Measurements from ENCODE around the gene TM4SF5.

The TM4SF5 gene, protein sequence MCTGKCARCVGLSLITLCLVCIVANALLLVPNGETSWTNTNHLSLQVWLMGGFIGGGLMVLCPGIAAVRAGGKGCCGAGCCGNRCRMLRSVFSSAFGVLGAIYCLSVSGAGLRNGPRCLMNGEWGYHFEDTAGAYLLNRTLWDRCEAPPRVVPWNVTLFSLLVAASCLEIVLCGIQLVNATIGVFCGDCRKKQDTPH

DNA sequence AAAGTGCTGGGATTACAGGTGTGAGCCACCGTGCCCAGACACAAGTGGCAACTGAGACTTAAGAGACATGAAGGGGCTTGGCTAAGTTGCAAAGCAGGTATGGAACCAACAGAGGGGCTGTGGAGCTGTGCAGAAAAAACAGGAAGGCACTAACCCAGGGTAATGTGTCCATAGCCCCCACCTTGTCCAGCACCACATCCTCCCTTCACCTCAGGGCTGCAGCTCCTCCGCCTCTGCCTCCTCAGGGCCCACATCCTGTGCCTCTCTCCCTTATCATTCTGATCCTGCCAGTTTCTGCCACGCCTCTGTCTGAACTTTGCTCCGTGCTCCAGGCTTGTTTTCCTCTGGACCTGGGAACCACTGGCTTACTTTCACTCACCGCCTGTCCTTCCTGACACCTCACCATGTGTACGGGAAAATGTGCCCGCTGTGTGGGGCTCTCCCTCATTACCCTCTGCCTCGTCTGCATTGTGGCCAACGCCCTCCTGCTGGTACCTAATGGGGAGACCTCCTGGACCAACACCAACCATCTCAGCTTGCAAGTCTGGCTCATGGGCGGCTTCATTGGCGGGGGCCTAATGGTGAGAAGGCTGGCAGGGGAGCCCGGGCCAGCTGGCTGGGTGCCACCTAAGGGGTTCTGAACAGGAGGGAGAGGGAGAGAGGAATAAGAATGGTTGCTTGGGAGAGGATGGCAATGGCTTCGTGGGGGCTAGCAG is at the start of gene TM4SF5:
Gene TM4SF5 (plus strand): TSS at position 368 of the 716 bp plus-strand sequence. CDS start 37 bp downstream, at position 405.
- FAIRE-seq: no peak

DNA sequence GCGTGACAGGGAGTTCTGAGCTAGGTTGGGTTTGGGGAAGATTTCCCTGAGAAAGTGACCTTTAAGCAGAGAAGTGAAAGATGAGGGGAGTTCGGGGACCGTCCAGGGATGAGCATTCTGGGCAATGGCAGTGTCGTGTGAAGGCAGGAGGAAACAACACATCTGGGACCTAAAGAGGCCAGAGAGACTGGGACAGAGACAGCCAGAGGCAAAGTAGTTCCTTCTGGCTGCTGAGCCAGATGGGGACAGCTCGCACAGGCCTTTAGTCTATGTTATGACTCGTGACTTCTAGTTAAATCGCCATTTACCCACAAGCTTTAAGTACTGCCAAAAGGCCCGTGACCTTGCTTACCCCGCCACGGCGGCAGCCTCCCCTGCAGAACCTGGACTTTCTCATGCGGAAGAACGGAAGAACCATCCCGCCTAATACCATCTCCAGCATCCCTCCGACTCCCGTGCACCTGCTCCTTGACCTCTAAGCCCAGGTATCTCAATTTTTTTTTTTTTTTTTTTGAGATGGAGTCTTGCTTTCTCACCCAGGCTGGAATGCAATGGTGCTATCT is 48.9 kb upstream of the TM4SF5 start:
- no peak for FAIRE-seq

DNA sequence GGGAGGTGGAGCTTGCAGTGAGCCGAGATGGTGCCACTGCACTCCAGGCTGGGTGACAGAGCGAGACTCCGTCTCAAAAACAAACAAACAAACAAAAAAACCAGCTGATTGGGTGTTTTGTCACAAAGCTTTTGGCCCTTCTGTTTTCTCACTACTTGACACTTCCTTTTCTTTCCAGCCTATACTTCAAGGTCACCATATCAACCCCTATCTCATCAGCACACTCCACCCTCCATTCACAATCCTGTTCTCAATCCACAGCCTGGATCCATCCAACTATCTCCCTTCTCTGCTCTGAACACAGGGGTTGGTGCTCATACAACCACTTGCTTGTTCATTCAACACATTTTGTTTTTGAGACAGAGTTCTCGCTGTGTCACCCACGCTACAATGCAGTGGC is 47.0 kb upstream of the TM4SF5 start:
- no peak for FAIRE-seq

DNA sequence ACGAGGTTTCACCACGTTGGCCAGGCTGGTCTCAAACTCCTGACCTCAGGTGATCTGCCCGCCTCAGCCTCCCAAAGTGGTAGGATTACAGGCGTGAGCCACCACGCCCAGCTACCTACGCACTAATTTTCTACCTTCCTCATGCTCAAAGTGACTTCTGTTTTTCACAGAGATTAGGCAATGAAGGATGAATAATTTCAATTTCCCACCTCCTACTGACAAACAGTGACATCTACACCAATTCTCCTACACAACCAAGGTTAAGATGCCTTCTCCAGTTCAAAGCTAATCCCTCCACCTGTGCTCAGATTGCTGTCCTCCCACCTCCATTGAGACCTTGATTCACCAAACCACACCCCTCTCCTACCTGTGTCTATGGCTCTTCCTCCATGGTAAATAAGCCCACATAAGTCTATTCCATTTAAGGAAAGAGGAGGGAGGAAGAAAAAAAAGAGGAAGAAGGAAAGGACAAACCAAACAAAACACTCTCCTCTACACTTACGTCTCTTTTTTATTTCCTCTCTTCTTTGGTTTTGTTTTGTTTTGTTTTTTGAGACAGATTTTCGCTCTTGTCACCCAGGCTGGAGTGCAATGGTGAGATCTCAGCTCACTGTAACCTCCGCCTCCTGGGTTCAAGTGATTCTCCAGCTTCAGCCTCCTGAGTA is 45.9 kb upstream of the TM4SF5 start:
- no peak for FAIRE-seq

DNA sequence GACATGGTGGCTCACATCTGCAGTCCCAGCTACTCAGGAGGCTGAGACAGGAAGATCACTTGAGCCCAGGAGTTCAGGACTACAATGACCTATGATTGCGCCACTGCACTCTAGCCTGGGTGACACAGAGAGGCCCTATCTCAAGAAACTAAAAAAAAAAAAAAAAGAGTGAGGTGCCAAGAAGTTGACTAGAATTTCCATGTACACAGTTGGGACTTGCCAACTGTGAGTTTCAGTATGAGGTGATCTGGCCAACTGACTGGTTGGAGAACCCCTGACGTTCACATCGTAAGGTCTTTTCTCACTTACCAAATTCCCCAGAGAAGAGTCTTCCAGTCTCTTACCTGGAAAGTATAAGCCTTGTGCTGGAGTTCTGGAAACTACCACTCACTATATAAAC is 43.6 kb upstream of the TM4SF5 start:
- FAIRE-seq: no peak

DNA sequence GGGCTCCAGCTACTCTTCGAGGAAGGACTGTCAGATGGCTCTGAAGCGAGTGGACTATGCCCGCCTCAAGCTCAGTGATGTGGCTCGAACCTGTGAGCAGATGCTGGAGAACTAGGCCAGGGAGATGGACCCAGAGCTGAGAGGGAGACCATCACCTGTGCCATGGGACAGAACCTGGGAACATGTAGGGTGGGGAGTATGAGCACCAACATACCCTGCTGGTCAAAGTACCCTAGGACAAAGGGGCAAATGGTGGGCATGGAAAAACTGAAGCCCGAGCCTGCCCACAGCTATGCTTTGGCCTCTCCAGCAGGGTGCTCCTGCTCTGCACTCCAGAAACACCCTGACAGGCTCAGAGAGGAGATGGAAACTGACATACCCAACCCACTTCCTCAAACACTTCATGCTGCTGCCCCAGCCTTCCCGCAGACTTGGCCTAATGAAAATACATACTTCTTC is 38.6 kb upstream of the TM4SF5 start:
- no peak for FAIRE-seq

DNA sequence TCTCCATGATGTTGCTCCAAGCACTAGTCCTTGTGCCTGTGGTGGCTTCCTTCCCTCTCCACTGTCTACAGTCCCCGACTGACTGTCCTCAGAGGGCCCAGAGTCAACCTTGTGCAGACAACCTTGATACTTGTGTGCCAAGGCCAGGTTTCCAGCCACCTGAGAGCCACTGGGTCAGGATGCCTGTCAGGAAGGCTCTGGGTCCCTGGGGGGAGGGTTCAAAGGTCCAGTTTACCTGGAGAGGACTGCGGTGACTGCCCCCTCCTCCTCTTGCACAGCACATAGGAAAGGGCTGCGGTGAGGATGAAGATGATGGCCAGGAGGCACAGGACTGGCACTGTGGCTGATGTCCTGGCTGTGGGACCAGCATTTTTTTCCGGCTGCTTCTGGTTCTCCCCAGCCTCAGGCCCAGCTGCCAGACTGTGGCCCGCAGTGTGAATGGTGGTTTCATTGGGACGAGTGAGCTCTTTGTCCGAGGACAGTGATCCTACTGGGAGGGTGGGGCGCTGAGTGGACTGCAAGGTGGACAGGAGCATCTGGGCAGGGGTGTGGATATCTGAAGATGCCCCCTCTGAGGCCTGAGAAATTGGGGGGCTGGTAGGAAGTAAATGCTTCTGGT is 36.7 kb upstream of the TM4SF5 start:
- FAIRE-seq: no peak

DNA sequence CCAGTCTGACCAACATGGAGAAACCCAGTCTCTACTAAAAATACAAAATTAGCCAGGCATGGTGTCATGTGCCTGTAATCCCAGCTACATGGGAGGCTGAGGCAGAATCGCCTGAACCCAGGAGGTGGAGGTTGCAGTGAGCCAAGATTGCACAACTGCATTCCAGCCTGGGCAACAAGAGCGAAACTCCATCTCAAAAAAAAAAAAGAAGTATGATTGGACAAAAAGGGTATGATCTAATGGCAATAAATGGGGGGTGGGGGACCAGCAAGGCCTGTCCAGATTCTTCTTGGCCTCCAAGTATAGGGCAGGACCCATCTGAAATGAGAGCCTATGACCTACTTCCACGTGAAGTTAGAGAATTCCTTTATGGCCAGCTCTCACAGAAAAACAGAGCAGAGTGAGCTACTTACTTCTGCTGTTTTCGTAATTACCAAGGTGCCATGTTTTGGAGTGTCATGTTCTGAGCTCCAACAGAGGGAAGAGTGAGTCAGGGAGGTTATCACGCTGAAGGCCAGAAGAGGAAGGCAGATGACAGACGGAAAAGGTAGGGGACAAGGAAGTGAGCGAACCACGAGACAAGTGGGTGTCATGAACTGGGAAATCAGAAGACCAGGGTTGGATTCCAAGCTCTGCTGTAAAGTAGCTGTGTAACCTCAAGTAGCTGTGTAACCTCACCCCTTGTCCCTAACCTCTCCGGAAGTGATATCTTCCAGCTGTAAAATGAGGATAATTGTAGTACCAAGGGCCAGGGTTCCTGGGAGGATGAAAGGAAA is 35.6 kb upstream of the TM4SF5 start:
- no peak for FAIRE-seq

DNA sequence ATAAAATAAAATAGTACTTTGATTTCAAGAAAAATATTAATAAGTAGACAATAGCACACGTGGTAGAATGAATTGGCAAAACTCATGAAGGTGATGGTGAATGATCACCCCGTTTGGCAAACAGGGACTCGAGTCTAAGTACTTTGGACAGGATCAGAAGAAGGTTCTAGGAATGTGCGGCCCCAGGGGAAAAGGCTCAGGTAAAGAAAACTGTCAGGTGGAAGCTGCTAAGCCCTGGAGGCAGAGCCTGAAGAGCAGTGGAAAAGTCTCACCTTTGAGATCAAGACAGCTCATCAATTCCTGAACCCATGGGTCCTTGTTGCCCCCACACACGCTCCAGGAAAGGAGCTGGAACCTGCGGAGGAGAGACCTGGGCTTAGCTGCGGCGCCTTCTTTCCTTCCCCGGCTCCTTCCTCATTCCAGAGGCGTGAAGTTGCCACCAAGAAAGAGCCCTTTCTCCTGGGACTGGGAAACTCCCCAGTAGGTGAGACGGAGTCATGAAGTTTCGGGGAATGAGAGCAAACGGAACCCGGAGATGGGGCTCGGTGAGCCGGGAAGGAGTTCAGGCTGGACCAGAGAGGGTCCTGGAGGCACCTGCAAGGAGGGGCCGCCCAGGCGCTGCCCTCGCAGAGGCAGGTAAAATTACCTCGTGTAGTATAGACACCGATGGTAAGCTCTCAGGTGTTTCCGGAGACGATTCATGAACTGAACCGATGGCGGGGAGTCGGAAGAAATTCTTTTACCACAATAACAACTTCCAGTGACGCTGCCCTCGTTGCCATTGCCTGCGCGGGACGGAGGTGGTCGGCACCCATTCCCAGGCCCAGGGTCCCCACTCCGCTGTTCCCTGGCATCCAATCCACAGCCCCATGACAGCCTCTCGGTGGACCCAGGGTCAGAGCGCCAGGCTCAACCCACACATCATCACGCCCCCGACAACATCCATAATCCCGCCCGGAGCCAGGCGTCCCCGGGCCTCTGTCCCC is 33.3 kb upstream of the TM4SF5 start:
- FAIRE-seq: no peak

DNA sequence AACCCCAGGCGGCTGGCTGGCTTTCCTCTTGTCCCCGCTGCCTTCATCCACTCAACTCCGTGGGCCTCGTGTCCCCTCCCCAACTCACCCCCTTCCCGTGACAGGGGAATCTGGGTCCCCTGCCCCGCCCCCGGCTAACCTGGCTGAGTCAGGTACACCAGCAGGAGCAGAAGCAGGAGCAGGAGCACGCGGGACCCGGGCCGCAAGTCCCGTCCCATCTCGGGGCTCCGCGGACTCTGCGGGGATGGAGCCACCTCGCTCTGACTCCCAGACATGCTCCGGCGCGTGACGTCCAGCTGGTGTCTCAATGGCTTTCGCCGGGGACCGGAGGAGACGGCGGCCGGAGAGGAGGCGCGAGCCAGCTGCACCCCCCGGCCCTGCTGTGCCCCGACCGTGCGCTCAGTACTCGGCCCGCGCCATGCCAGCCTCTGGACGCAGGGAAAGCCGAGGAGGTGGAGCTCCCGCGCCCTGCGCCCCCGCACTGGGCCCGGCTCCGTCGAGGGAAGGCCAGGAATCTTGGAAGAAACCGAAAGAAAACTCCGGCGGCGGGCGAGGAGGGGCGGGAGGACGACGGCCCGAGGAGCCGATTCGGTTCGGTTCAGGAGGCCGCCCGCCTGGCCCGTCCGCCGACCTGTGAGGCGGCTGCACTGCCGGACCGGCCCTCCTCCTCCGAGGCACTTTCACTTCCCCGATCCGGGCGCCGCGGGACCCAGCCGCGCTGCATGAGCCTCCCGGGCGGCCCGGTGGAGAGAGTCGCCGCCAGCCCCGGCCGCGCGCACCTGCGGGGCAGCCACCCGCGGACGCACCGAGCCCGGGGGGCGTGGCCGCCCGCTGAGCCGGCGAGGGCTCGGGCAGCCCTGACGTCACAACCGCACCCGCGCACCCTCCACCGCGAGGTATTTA is 32.3 kb upstream of the TM4SF5 start, which contains the start of the genes CXCL16 and ZMYND15:
Gene CXCL16 (minus strand): TSS at position 807 of the 903 bp plus-strand sequence. CDS start 589 bp downstream, at position 218.
Gene ZMYND15 (plus strand): TSS at position 712 of the 903 bp plus-strand sequence. CDS start 716 bp downstream, outside the sequence.
- no peak for FAIRE-seq

DNA sequence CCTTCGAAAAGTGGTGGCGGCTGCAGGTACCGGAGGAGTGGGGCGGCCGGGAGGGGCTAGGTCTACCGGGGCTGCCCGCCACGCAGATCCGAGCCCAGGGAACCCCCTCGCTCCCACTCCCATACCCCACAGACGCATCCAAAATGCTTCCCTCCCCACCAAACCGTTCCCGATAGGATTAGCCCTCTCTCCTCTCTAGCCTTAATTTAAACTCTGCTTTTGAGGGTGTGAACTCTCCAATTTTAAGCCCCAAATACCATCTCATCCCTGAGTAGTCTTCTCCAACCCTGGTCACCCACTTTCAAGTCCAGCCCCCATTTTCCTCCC is 31.7 kb upstream of the TM4SF5 start:
- FAIRE-seq: no peak

DNA sequence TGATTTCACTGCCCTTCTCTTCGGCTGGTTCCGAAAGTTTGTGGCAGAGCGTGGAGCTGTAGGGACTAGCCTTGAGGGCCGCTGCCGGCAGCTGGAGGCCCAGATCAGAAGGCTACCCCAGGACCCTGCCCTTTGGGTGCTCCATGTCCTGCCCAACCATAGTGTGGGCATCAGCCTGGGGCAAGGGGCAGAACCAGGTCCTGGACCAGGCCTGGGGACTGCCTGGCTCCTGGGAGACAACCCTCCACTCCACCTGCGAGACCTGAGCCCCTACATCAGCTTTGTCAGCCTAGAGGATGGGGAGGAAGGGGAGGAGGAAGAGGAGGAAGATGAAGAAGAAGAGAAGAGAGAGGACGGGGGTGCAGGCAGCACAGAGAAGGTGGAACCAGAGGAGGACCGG is 31.1 kb upstream of the TM4SF5 start:
- no peak for FAIRE-seq

DNA sequence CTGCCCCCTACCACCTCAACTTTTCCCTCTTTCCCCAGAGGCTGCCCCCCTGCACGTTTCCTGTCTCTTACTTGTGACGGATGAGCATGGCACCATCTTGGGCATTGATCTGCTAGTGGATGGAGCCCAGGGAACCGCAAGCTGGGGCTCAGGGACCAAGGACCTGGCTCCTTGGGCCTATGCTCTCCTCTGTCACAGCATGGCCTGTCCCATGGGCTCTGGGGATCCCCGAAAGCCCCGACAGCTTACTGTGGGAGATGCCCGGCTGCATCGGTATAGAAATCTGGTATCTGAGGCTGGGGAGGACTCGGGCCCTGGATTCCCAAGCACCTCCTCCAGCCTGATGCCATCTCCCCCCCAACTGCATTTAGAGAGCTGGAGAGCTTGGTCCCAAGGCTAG is 30.1 kb upstream of the TM4SF5 start:
- no peak for FAIRE-seq

DNA sequence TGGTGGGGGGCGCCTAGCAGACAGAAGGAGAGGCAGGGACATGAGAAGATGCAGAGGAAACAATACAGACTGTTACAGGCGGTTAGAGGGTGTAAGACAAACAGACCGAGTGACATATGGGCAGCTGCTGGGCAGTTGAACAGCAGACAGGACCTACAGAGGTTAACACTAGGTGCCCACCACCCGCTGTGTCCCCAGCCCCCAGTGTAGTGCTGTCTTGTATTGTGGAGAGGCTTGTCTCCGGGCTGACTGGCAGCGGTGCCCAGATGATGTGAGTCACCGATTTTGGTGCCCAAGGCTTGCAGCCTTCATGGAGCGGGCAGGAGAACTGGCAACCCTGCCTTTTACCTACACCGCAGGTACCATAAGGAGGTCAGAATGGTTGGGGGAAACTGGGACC is 29.6 kb upstream of the TM4SF5 start:
- FAIRE-seq: no peak

DNA sequence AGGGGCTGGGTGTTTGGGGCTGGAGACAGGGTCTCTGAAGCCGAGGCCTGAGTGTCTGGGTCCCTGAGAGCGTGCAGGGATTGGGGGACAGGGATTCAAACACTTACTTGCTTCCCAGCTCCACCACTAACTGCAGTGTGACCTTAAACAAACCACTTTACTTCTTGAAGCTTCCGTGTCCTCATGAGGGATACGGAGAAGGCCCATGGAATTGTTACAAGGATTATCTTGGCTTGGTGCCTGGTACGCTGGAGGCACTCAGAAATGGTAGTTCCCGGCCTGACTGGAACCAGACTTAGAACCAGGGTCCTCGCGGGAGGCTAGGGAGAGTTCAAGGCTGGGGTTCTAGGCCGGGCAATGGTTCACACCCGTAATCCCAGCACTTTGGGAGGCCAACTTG is 29.1 kb upstream of the TM4SF5 start:
- no peak for FAIRE-seq

DNA sequence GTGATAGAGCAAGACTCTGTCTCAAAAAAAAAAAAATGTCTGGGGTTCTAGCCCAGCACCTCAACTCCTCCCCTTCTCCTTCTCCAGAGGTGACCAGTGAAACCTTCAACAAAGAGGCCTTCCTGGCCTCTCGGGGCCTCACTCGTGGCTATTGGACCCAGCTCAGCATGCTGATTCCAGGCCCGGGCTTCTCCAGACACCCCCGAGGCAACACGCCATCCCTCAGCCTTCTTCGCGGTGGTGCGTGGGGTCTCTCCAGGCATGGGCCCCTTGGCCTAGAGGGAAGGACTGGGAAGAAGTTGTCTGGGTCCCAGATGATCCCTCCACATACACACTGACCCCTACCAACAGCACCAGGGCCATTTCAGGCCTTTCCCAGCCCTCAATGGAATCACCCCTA is 28.5 kb upstream of the TM4SF5 start:
- FAIRE-seq: no peak

DNA sequence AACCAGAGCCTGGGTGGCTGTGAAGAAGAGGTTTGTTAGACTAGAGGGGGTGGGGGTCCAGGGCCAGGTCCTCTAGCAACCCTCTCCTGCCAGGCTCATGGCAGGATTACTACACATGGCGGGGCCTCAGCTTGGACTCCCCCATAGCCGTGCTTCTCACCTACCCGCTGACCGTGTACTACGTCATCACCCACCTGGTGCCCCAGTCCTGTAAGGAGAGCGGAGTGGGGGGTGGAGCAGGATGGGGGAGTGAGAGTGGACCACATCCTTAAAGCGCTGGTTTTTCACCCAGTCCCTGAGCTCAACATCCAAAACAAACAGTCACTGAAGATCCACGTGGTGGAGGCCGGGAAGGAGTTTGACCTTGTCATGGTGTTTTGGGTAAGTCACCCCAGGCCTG is 27.8 kb upstream of the TM4SF5 start:
- FAIRE-seq: no peak

DNA sequence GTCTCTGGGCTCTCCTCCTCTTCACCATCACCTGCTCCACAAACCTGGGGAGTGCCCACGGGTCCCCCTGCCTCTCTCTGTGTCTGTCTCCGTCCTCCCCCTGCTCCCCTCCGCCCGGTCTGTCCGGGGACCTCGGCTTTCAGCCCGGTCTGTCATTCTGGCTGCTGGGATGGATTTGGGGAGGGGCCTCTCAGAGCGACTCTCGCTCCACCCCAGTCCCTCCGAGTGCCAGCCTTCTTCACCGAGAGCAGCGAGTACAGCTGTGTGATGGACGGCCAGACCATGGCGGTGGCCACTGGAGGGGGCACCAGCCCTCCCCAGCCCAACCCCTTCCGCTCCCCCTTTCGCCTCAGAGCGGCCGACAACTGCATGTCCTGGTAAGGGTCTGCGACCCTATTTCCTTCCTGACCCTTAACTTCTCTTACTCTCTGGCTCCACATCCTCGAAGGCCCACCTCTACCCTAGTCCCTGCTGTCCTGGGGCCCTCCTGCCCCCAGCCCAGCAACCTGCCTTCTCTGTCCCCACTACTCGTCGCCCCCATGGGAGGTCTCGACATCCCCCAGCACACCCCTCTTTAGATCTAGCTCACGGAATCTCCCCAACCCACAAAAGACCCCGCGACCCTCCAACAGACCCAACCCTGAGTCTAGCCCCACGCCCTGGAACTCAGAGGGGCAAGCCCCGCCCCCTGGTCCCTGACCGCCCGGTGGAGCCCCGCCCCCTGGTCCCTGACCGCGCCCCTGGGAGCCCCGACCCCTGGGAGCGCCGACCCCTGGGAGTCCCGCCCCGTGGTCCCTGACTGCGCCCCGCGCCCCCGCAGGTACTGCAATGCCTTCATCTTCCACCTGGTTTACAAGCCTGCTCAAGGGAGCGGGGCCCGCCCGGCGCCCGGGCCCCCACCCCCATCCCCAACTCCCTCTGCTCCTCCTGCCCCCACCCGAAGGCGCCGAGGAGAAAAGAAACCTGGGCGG is 26.4 kb upstream of the TM4SF5 start:
- FAIRE-seq: no peak

DNA sequence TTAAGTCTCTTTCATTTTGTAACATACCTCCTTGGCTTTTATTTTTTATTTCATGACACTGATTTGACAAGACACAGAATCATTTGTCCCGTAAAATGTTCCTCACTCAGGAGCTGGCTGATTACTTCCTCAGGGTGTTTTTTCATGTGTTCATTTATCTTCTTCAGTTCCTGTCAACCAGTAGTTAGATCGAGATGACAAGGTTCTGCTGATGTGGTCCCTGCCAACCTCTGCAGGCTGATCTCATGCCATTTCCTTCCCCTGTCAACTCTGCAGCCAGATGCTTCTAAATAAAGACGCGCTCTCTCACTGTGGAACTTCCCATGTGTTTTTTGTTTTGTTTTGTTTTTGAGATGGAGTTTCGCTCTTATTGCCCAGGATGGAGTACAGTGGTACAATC is 23.8 kb upstream of the TM4SF5 start:
- FAIRE-seq: no peak
